HEK293 (cell line): Measurements from ENCODE around the gene PXDC1.

Experiments used
- MYNN ChIP-seq: fragments of 450-650 bp; formaldehyde crosslinking; IDR thresholded peaks from 2 replicates; pipeline ENCODE4 v1.5.1; 2016; ENCODE audit warnings: missing biosample characterization, missing genetic modification characterization, borderline replicate concordance
- ZNF214 ChIP-seq: fragments of 450-650 bp; formaldehyde crosslinking; IDR thresholded peaks from 2 replicates; pipeline ENCODE4 v1.5.1; 2017; ENCODE audit warnings: missing biosample characterization, mild to moderate bottlenecking, missing genetic modification characterization, borderline replicate concordance
- TF ChIP-seq, protein P1 (sequence below): fragments of 450-650 bp; formaldehyde crosslinking; IDR thresholded peaks from 2 replicates; pipeline ENCODE4 v1.5.1; 2016; ENCODE audit warnings: missing biosample characterization, missing genetic modification characterization
- TF ChIP-seq, protein P2 (sequence below): fragments of 450-650 bp; formaldehyde crosslinking; IDR thresholded peaks from 2 replicates; pipeline ENCODE4 v1.5.1; 2017; ENCODE audit warnings: missing biosample characterization, missing genetic modification characterization

DNA sequence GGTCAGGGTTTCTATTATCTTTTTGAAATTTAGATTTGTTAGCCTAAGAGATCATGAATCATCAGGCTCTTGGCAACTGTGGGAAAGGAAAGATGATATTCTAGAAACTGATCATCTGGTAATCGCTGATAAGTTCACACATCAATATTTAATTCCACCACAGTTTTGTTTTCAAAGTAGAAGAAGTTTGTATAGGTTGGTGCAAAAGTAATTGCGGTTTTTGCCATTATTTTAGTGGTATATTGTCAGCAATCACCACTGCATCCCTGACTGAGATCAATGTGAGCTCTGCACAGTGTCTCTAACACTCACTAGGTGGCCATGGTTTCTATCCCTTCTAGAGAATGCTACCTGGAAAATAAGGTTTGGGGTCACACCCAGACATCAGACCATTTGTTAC lies 17.0 kb upstream of the PXDC1 start:
- TF ChIP-seq, protein P1, sequence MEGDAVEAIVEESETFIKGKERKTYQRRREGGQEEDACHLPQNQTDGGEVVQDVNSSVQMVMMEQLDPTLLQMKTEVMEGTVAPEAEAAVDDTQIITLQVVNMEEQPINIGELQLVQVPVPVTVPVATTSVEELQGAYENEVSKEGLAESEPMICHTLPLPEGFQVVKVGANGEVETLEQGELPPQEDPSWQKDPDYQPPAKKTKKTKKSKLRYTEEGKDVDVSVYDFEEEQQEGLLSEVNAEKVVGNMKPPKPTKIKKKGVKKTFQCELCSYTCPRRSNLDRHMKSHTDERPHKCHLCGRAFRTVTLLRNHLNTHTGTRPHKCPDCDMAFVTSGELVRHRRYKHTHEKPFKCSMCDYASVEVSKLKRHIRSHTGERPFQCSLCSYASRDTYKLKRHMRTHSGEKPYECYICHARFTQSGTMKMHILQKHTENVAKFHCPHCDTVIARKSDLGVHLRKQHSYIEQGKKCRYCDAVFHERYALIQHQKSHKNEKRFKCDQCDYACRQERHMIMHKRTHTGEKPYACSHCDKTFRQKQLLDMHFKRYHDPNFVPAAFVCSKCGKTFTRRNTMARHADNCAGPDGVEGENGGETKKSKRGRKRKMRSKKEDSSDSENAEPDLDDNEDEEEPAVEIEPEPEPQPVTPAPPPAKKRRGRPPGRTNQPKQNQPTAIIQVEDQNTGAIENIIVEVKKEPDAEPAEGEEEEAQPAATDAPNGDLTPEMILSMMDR (tag by site-specific recombination), result no peak
- TF ChIP-seq, protein P2, sequence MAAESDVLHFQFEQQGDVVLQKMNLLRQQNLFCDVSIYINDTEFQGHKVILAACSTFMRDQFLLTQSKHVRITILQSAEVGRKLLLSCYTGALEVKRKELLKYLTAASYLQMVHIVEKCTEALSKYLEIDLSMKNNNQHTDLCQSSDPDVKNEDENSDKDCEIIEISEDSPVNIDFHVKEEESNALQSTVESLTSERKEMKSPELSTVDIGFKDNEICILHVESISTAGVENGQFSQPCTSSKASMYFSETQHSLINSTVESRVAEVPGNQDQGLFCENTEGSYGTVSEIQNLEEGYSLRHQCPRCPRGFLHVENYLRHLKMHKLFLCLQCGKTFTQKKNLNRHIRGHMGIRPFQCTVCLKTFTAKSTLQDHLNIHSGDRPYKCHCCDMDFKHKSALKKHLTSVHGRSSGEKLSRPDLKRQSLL (tag by site-specific recombination), result no peak
- no peak for TF ChIP-seq ZNF214 (tag by site-specific recombination)
- no peak for TF ChIP-seq MYNN (tag by site-specific recombination)
